ENCODE results near the gene CHD1L. TPM values are rescaled to one million over a fixed set of nuclear protein-coding genes. Genes with fewer than 3 reads are reported as not detected.
"Not testable (repeated sequence)": the region's sequence is repeated elsewhere in the genome, so short reads cannot be mapped to it uniquely, and the experiment has no call there.

CHD1L gene
- total RNA-seq, 2 experiments from 2014 or later = 22.0 to 22.8 TPM

- Histone ChIP-seq H3K9me3 (ENCODE audit: control insufficient read depth in 1 of 2, insufficient read depth in 1 of 2, low read length in 2 of 2) (peaks cover 13 to 19% of the 10 kb centered on the region in 2 experiments), H3K36me3 (ENCODE audit: insufficient read depth, low read length) (peaks cover 40% of the 10 kb centered on the region), H3K4me1 (ENCODE audit: insufficient read depth, low read length) (no peaks in the 10 kb centered on the region), H3K27me3 (ENCODE audit: control insufficient read depth in 1 of 2, insufficient read depth in 2 of 2, low read length in 2 of 2) (no peaks in the 10 kb centered on the region), H3K4me3 (ENCODE audit: low read length) (no peak overlapping the region), H3K27ac (ENCODE audit: low read depth in 1 of 2, low read length in 2 of 2) (no peak overlapping the region)
- CTCF ChIA-PET = interaction anchor here (1.7 kb wide), 1 partner anchor 10 kb away, joined by 3 read pairs; no protein-coding TSS in a partner anchor
- Mint-ChIP-seq H3K4me1 (ENCODE audit: low read depth) (no peaks in the 10 kb centered on the region), H3K9me3 (peaks cover 19% of the 10 kb centered on the region), H3K4me3 (no peak overlapping the region), H3K36me3 (ENCODE audit: low read depth) (peaks cover 88% of the 10 kb centered on the region), H3K27ac (no peak overlapping the region), H3K27me3 (no peaks in the 10 kb centered on the region)
- POLR2A ChIA-PET = no interaction called here
- intact Hi-C loops (cut with DNase I, micrococcal nuclease) = no loop called here
- ATAC-seq (ENCODE audit: poor library complexity) = no peak
- TF ChIP-seq CTCF (IDR thresholded peaks at IDR 0.05) = no peak
- DNase-seq = no peak
These were observed 55.0 kb downstream of the CHD1L start for GRCh38 chr1:147297438-147297837.

GRCh38 chr1:147305803-147306202 is 63.3 kb downstream of the CHD1L start:
- peaks cover 37% of the 10 kb centered on the region for H3K9me3 Mint-ChIP-seq
- DNase-seq; H3K4me1 ChIP-seq (ENCODE audit: insufficient read depth, low read length); H3K27ac Mint-ChIP-seq; H3K4me3 ChIP-seq (ENCODE audit: low read length); H3K27me3 Mint-ChIP-seq; H3K27ac ChIP-seq (ENCODE audit: low read depth in 1 of 2, low read length in 2 of 2); H3K4me3 Mint-ChIP-seq; ATAC-seq (ENCODE audit: poor library complexity); H3K27me3 ChIP-seq (ENCODE audit: control insufficient read depth in 1 of 2, insufficient read depth in 2 of 2, low read length in 2 of 2); CTCF ChIA-PET; intact Hi-C loops (cut with DNase I, micrococcal nuclease); H3K36me3 ChIP-seq (ENCODE audit: insufficient read depth, low read length); H3K4me1 Mint-ChIP-seq (ENCODE audit: low read depth); POLR2A ChIA-PET: not testable (repeated sequence)
- H3K9me3 ChIP-seq (ENCODE audit: control insufficient read depth in 1 of 2, insufficient read depth in 1 of 2, low read length in 2 of 2) = peaks cover 5 to 47% of the 10 kb centered on the region in 2 experiments
- H3K36me3 Mint-ChIP-seq (ENCODE audit: low read depth) = peaks cover 44% of the 10 kb centered on the region

GRCh38 chr1:147316968-147317367 is 74.5 kb downstream of the CHD1L start:
- CTCF ChIA-PET = no interaction called here
- DNase-seq (no peak), ATAC-seq (ENCODE audit: poor library complexity) (no peak)
- H3K27ac Mint-ChIP-seq = no peak overlapping the region
- H3K27me3 ChIP-seq (ENCODE audit: control insufficient read depth in 1 of 2, insufficient read depth in 2 of 2, low read length in 2 of 2) = no peaks in the 10 kb centered on the region
- no peaks in the 10 kb centered on the region for H3K36me3 ChIP-seq (ENCODE audit: insufficient read depth, low read length)
- intact Hi-C loops (cut with DNase I, micrococcal nuclease) = no loop called here
- H3K9me3 Mint-ChIP-seq = no peaks in the 10 kb centered on the region
- H3K27me3 Mint-ChIP-seq = peaks cover 4% of the 10 kb centered on the region
- H3K4me1 ChIP-seq (ENCODE audit: insufficient read depth, low read length) = no peaks in the 10 kb centered on the region
- no peak overlapping the region for H3K4me3 ChIP-seq (ENCODE audit: low read length)
- H3K36me3 Mint-ChIP-seq (ENCODE audit: low read depth) = no peaks in the 10 kb centered on the region
- no peak for TF ChIP-seq CTCF (IDR thresholded peaks at IDR 0.05)
- no peak overlapping the region for H3K27ac ChIP-seq (ENCODE audit: low read depth in 1 of 2, low read length in 2 of 2)
- H3K4me1 Mint-ChIP-seq (ENCODE audit: low read depth) = no peaks in the 10 kb centered on the region
- POLR2A ChIA-PET = no interaction called here
- H3K4me3 Mint-ChIP-seq = no peak overlapping the region
- H3K9me3 ChIP-seq (ENCODE audit: control insufficient read depth in 1 of 2, insufficient read depth in 1 of 2, low read length in 2 of 2) = no peaks in the 10 kb centered on the region

- H3K4me3 ChIP-seq (ENCODE audit: low read length); CTCF ChIA-PET; intact Hi-C loops (cut with DNase I, micrococcal nuclease); H3K36me3 Mint-ChIP-seq (ENCODE audit: low read depth); H3K4me1 Mint-ChIP-seq (ENCODE audit: low read depth); H3K27me3 ChIP-seq (ENCODE audit: control insufficient read depth in 1 of 2, insufficient read depth in 2 of 2, low read length in 2 of 2); H3K4me3 Mint-ChIP-seq; ATAC-seq (ENCODE audit: poor library complexity); H3K4me1 ChIP-seq (ENCODE audit: insufficient read depth, low read length); H3K9me3 ChIP-seq (ENCODE audit: control insufficient read depth in 1 of 2, insufficient read depth in 1 of 2, low read length in 2 of 2); H3K9me3 Mint-ChIP-seq; POLR2A ChIA-PET; H3K27ac ChIP-seq (ENCODE audit: low read depth in 1 of 2, low read length in 2 of 2); DNase-seq; H3K36me3 ChIP-seq (ENCODE audit: insufficient read depth, low read length); H3K27ac Mint-ChIP-seq: not testable (repeated sequence)
- peaks cover 29% of the 10 kb centered on the region for H3K27me3 Mint-ChIP-seq
These were observed 84.6 kb downstream of the CHD1L start for GRCh38 chr1:147326933-147327687.

All from CD4-positive, alpha-beta T cell (primary cell).